Muscle of arm (tissue), 12 donors: Measurements from ENCODE around the gene SAMD11. TPM values are rescaled to one million over a fixed set of nuclear protein-coding genes. Genes with fewer than 3 reads are reported as not detected.

ENCODE experiments used
- DNase-seq: peaks from one replicate; pipeline ENCODE4 v3.0.0-alpha.2; 2013
- polyA plus RNA-seq, 12 donors: library from polyadenylated mRNA; unstranded; fragments of 120-200 nt; gene quantifications; one replicate each; pipeline ENCODE4 v1.2.1, GENCODE V29; 2013; ENCODE audit not compliant: insufficient read length in 12 of 12

Gene SAMD11
- polyA plus RNA-seq, 12 donors = 2.1 to 23.0 (median 4.0) TPM; not detected in 1

DNA sequence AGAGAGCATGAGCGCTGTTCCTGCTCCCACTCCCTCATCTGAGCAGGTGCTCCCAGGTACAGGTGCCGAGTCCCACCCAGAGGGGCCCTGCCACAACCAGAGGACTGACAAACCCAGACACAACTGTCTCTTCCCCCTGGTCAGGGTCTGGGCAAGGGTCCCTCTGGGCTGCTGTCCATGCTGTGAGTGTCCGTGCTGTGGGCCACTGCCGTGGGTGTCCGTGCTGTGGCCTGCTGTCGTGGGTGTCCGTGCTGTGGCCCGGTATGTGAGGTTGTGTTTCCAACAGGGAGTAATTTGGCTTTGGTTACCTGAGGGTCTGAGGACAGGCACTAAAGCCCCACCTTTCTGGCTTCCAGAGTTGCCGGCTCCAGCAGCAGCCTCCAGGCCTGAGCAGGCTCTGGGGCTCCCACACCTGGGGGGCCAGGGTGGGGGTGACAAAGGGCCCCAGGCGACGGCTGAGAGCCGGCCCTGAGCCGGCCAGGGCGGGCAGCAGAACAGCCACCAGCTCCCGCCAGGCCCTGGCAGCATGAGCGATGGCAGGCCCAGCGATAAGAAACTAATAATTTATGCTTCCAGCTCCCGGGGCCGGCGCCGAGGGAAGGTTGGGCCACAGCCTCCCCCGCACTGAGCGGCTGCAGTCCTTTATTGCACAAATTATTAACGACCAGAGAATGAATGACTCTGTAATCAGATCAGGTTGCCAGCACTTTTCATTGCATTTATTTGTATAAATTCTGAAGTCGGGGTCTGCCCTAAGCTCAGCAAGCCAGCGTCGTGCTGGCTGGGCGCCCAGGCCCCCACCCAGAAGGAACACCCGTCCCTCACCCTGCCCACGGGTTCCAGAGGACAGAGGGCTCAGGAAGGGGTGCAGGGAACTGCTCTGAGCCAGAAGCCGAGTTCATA is 7.3 kb upstream of the SAMD11 start:
- no peak for DNase-seq

DNA sequence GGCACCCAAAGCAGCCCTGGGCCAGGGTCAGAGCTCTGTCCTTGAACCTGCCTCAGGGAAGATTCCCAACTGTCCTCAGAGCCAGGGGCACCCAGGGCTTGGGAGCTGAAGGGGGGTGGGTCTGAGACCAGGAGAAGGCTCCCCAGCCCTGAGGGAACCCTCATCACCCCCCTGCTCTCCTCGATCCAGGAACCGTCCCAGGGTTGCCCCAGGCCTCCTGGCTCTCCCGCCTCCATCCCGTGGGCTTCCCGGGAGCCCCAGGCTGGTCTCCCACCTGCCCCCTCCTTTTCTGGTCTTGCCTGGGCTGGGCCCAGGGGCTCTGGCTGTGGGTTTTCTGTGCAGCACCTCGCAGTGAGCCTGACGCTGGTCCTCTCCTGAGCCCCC is 6.7 kb upstream of the SAMD11 start:
- no peak for DNase-seq

DNA sequence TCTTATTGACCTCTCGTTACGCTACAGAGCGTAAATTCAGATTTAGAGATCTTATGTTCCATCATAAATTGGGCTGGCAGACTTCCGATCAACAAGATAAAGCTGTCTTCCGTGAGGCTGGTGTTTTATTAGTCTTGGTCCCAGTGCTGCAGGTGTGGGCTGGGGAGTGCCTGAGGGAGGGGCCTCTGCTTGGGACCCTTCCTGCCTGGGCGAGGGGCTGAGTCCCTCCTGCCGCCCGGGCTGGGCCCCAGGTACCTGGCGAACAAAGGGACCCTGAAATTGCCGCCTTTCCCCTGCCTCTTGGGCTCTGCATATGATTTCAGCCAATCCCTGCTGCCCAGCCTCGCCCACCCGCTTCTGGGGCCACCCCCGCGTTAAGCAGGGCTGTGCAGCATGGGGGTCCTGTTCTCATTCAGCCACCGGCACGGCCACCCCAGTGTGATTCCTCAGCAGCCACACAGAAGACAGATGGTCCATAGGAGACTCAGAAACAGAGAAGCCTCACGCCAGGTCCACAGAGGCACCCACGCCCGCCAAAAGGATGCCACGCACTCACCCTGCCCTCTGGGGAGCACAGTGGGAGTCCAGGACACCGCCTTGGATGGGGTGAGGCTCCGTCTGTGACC is 6.1 kb upstream of the SAMD11 start:
- no peak for DNase-seq

DNA sequence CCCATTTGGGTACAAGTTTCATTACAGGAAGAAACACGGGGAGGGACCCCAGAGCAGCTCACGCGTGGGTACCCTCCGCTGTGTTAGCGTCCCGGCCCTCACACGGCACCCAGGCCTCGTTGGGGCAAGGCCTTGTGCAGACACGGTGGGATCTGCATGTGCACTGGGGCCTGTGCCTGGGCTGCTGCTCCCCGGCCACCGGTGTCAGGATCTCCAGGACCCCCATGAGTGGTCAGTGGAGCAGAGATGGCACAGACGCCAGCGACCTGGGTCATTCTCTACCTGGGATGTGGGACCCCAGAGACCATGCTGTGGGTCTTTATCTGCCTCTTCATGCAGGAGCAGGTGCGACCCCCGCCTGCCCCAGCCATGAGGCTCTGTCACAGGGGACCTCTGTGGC is 5.4 kb upstream of the SAMD11 start:
- no peak for DNase-seq

DNA sequence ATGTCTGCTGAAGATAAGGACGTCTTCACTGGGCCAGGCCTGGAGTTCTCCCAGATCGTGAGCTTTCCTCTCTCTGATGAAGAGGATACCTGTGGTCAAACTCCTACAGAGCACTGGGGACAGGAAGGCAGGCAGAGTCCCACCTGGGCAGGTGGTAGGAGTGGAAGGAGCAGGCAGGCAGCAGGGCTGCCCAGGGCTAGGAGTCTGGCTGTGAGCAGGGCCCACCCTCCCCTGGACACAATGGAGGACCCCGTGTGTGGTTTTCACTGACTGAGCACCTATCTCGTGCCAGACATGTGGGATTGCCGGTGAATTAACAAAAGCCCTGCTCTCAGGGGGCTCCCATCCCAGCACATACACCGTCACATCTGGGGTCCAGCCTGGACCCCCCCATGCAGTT is 4.9 kb upstream of the SAMD11 start:
- DNase-seq = no peak

DNA sequence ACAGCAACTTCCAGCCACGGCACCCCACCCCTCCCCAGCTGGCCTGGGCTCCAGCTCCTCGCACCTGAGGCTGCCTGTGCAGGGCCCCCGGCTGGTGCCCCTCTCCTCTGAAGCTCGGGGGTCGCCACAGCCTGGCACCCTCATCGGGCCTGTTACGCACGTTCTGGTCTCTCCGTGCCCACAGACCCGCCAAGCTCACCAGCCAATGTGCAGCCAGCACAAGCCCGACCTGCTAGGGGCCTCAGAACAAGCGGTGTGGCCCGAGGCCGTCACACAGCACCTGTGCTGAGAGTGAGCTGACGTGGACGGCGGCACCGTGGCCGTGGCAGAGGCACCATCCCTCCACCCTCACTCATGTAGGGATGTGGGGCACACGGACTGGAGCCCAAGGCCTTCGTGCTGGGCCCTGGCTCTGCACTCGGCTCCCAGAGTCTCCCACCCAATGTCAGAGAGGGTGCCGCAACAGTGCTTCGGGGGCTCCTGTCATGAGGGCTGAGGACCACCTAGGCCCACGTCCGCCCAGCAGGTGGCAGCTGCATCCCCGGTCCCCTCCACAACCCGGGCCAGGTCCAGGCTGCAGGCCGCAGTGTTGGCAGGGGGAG is 4.4 kb upstream of the SAMD11 start:
- no peak for DNase-seq

GRCh38 chr1:920010-920409 is 3.7 kb upstream of the SAMD11 start:
- DNase-seq = no peak

DNA sequence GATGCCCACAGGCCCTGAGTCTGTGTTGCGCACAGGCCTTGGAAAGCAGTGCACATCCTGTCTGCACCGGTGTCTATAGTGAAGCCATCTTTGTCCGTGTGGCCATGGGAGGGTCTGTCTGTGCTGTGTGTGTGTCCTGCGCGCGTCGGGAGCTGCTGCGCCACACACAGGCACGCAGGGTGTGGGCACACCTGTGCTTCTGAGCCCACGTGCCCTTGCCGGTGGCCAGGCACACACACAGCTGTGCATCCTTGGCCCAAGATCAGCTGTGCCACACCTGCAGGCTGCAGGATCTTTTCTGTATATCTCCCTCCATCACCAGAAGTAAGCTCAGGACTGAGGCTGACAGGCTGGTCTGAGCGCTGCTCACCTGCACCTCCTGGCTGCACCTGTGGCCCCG is 3.2 kb upstream of the SAMD11 start:
- no peak for DNase-seq

DNA sequence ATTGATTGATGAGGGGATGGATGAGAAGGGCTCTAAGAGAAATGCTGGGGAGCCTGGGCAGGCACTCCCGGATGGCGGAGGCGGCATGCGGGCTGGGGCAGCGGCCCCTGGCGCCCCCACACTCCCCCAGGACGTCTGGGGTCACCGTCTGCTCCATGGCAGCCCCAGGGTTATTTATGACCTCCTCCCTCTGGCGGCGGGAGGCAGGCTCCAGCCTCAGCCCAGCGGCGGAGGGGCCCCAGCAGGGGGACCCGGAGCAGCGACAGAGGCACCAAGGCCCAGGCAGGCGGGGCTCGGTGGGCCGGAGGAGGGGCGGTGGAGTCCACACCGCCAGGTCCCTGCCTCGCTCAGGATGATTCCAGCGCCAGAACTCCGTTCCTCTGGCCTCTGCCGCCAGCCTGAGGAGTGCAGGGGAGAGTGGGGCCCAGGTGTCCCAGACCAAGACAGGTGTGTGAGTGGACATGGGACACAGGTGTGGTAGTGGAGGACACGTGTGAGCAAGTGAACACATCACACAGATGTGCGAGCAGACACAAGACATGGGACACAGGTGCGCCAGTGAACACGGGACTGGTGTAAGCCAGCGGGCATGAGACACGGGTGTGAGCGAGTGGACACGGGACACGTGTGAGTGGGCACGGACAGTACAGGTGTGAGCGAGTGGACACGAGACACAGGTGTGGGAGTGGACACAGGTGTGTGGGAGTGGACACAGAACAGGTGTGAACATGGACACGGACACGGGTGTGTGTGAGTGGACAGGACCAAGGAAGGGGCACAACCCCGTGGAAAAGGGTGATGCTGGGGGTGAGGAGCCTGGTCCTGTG is 2.5 kb upstream of the SAMD11 start:
- peak; percentile 78 for DNase-seq

DNA sequence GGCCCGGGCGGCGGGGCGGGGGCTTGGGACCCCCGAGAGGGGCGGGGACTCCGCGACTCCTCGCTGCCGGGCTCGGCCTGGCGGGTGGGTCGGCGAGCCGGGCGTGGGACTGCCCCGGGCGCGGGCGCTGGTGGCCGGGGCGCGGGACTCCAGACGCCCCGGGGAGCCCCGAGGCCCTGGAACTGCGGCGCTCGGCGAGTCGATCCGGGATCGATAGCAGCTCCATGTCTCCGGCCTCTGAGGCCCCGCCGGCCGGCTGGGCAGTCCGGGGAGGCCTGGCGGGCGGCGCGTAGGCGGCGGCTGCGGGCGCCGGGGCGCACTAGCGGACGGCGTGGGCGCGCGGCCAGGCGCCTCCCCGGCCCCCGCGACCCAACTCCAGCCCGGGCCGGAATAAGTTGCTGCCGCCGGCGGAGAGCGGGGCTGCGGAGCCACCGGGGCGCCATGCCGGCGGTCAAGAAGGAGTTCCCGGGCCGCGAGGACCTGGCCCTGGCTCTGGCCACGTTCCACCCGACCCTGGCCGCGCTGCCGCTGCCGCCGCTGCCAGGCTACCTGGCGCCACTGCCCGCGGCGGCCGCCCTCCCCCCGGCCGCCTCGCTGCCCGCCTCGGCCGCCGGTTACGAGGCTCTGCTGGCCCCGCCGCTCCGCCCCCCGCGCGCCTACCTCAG is 400 bp downstream of the SAMD11 start:
- no peak for DNase-seq

GRCh38 chr1:924656-925560 is 1.2 kb downstream of the SAMD11 start:
- no peak for DNase-seq

GRCh38 chr1:925561-926421 is 2.1 kb downstream of the SAMD11 start:
- DNase-seq = no peak

DNA sequence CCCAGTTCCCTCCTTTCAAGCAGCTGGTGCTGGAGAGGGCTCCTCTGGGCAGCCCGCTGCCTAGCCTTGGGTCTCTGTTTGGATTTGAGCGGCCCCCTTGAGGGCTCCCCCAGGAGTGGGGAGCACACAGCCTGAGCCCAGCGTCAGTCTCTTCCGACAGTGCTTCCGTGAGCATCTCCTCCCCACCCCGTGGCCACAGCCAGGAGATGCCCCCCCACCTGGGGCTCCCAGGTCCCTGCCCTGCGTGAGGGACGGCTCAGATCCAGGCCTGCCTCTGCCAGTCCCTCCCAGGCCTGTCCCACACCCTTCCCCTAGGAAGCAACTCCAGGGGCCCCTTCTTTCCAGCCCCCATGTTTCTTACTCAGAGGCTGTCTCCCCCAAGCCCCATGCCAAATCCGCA is 3.5 kb downstream of the SAMD11 start:
- no peak for DNase-seq

- no peak for DNase-seq
These were observed 4.0 kb downstream of the SAMD11 start for GRCh38 chr1:927748-928147.

- DNase-seq = no peak
These were observed 5.3 kb downstream of the SAMD11 start for GRCh38 chr1:928825-929661.

DNA sequence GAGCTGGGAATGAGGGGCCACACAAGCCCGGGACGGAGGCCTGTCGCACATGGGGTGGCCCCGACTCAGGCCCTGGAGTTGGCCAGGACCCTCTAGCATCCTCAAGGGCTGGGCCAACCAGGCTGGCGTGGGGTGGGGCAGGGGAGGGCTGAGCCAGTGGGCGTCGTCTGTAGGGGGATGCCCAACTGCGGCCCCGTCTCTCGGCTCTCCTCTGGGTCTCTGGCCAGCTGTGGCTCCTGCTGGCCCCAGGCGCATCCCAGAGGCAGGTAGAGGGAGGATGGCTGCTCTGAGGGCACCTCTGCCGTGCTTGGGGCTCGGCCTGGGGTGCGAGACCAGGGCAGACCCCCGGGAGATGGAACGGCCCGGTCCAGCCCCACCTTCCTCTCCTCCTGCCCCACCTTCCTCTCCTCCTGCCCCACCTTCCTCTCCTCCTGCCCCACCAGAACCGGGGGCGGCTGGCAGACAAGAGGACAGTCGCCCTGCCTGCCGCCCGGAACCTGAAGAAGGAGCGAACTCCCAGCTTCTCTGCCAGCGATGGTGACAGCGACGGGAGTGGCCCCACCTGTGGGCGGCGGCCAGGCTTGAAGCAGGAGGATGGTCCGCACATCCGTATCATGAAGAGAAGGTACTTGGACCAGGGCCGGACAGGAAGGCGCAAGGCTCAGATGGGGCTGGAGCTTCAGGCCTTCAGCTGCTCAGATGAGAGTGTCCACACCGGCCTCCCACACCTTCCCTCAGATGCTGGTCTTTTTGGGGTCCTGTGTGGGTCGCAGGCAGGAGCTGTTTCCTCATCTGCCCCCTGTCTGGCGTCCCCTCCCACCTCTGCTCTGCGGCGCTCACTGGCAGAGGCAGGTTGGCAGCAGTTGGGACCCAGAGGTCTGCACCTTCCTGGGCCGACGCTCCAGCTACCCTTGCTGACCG is 6.2 kb downstream of the SAMD11 start:
- DNase-seq = no peak

- DNase-seq = no peak
These were observed 7.0 kb downstream of the SAMD11 start for GRCh38 chr1:930633-931138.
